ENCODE results near the gene SOD1. TPM values are rescaled to one million over a fixed set of nuclear protein-coding genes. Genes with fewer than 3 reads are reported as not detected.

Gene SOD1
- total RNA-seq, 2 donors from 2014 or later: 165 to 282 TPM

DNA sequence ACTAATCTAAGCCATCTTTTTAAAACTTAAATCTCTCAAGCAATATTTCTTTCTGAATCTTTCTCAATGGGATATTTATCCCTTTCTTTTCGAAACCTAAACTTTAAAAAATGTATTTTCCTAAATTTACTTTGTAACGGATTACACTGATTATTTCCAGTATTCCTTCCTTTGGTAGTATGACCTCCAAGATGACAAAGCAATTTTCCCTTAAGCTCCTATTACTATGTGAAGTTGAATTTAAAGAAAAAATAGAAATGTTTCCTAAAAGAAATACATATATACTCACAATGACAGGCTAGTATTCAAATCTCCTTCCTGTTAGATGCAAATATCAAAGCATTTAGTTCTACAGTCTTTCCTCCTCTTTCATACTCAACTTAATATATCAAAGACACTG is 56.6 kb downstream of the SOD1 start:
- Histone ChIP-seq H3K4me1 (replicated peaks) (no peaks in the 10 kb centered on the region), H3K4me3 (no peak overlapping the region), H3K27ac (no peak overlapping the region), H3K9me3 (no peaks in the 10 kb centered on the region), H3K36me3 (no peaks in the 10 kb centered on the region), H3K27me3 (replicated peaks; ENCODE audit: insufficient read depth) (no peaks in the 10 kb centered on the region)
- intact Hi-C loops (cut with DNase I): no loop called here
- TF ChIP-seq POLR2A (IDR thresholded peaks at IDR 0.05) (no peak), POLR2AphosphoS5 (IDR thresholded peaks at IDR 0.05) (no peak)
- TF ChIP-seq, protein P1, sequence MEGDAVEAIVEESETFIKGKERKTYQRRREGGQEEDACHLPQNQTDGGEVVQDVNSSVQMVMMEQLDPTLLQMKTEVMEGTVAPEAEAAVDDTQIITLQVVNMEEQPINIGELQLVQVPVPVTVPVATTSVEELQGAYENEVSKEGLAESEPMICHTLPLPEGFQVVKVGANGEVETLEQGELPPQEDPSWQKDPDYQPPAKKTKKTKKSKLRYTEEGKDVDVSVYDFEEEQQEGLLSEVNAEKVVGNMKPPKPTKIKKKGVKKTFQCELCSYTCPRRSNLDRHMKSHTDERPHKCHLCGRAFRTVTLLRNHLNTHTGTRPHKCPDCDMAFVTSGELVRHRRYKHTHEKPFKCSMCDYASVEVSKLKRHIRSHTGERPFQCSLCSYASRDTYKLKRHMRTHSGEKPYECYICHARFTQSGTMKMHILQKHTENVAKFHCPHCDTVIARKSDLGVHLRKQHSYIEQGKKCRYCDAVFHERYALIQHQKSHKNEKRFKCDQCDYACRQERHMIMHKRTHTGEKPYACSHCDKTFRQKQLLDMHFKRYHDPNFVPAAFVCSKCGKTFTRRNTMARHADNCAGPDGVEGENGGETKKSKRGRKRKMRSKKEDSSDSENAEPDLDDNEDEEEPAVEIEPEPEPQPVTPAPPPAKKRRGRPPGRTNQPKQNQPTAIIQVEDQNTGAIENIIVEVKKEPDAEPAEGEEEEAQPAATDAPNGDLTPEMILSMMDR (IDR thresholded peaks at IDR 0.05): no peak
- DNase-seq (ENCODE audit: low spot score): no peak
- 94% methylated on average over 2 of the region's 2 CpGs for WGBS

Small RNAs within 50 kb of the gene (small RNA-seq; reads per million reads assigned to genes)
- 0 reads per million in 2 donors for gene RF01241

Other genes starting within 250 kb of the SOD1 start
- 10 to 100 TPM; 12.6 to 29.5 TPM for gene SCAF4, start 72.4 kb downstream of the SOD1 start, total RNA-seq
- 1 to 10 TPM; 3.7 to 5.0 TPM for gene HUNK, start 213.3 kb downstream of the SOD1 start, total RNA-seq

Data from prostate gland (tissue), 2 donors.